ENCODE data around the gene RICTOR.

GRCh38 chr5:39113354-39113953 lies 39.3 kb upstream of the RICTOR start:
- TF ChIP-seq SP1 (IDR thresholded peaks at IDR 0.05) (no peak), ZNF384 (IDR thresholded peaks at IDR 0.05) (no peak), BHLHE40 (IDR thresholded peaks at IDR 0.05; ENCODE audit: borderline replicate concordance) (no peak), TARDBP (IDR thresholded peaks at IDR 0.05) (no peak), FOXM1 (IDR thresholded peaks at IDR 0.05; ENCODE audit: borderline replicate concordance) (no peak), NFRKB (IDR thresholded peaks at IDR 0.05) (no peak), FOXK2 (IDR thresholded peaks at IDR 0.05) (no peak), SUZ12 (IDR thresholded peaks at IDR 0.05) (no peak), HDGF (IDR thresholded peaks at IDR 0.05; ENCODE audit: borderline replicate concordance) (no peak)

Measured in HEK293T (cell line).